ENCODE data around the gene TBC1D4.

TBC1D4 gene

GRCh38 chr13:75486146-75487062 lies 4.4 kb upstream of the TBC1D4 start:
- DNase-seq (ENCODE audit: low read depth, low spot score), result peak; percentile 20

DNA sequence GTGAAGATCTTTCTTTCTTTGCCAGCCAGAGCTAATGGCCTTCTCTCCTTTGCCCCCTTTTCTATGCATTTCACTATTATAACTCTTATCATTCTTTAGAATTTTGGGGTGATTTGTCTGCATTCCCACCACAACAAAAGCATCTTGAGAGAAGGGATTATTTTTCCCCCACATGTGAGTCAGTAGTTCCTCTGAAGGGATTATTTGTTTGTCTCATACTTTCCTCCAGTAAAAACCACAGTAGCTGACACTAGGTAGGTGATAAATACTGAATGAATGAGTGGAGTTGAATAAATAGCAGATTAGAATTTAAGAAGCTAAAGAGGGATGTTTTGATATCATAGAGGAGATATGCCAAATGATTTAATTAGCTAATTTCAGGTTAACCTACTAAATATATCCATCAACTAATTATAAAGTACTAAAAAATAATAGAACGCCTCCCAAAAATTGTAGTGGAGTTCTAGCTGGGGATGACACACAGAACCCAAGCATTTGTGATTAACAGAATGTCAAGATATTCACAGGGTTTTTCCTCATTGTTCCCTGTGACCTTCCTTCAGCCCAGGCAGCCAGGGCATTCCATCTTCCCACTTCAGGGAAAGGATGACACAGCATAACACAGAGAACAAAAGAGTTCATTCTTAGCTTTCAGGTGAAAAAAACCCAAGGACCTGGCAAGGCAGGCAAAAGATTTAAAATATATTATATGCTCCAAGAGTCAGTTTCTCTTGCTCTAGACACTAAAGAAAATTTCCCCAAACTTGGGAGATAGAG lies 3.5 kb upstream of the TBC1D4 start:
- peak; percentile 68 for DNase-seq (ENCODE audit: low read depth, low spot score)

DNA sequence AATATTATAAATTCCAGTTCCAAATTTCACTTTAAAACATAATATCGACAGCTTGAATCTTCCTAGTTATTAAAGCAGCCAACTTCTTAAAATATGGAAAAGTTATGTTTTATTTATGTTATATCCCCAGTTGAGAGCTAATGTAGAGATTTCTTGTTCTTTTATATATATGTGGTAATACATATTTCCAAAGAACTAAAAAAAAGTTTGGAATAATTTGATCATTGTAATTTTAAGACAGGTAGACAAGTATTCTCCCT lies 781 bp upstream of the TBC1D4 start:
- DNase-seq (ENCODE audit: low read depth, low spot score), result no peak

GRCh38 chr13:75481176-75482069 lies 546 bp downstream of the TBC1D4 start:
- peak; percentile 67 for DNase-seq (ENCODE audit: low read depth, low spot score)

- peak; percentile 55 for DNase-seq (ENCODE audit: low read depth, low spot score)
These were observed 1.2 kb downstream of the TBC1D4 start for GRCh38 chr13:75480671-75481175.

DNA sequence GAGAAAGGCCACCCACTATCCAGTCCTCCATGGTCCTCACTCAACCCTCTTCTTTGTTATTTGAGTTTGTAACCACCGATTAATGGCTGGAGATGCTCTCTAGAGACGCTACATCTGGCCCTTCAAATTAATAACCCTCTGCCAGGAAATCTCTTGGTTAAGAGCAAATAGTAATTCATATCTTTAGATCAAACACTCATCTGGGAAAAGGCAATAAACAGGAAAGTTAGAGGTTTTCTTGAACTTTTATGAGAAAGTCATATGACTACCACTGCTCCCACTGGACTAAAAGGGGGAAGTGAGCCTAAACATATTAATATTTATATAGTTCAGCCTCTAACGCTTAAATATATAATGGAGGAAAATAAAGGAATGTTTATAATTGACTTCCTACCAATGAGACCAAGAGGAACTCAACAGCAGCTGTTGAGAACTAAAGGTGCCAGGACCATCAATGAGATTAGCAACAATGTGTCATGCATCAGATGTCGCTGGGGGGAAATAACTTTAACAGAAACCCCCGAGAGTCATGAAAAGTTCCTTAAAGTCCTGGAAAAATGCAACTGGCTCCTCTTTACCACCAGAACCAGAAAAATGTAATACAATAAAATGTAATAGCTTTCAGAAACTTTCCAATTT lies 2.7 kb downstream of the TBC1D4 start:
- DNase-seq (ENCODE audit: low read depth, low spot score), result no peak

DNA sequence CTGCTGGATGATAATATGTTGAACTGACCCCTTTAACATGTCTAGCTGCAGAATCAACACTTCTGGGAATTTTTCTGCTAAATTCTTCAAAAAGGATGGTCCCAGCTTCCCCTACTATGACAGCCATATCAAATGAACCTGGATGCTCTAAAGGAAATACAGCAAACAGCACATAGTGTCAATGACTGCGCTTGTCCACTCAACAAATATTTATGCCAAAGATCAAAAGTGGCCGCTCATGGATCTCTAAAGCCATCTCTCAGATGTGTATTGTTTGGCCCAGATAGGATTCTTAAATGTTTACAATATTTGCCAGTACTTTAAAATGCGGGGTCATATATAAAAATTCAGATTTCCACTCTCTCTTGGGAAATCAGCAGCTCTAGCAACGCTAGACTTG lies 3.3 kb downstream of the TBC1D4 start:
- no peak for DNase-seq (ENCODE audit: low read depth, low spot score)

DNA sequence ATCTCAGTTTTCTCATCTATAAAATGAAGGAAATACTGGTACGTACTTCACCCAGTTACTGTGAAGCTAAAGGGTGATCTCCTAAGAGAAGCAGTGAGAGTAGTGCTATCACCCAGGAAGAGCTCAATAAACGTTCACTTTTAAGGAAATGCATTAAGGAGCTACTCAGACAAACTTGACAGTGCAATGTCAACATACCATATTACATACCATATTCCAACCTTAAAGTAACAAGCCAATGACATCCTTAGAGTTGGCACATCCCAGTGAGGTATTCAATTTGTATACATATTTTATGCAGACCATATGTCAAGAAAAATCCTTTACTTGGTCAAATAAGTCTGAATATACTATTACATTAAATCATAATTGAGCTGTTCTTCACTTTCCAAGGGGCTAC lies 7.0 kb downstream of the TBC1D4 start:
- no peak for DNase-seq (ENCODE audit: low read depth, low spot score)

DNA sequence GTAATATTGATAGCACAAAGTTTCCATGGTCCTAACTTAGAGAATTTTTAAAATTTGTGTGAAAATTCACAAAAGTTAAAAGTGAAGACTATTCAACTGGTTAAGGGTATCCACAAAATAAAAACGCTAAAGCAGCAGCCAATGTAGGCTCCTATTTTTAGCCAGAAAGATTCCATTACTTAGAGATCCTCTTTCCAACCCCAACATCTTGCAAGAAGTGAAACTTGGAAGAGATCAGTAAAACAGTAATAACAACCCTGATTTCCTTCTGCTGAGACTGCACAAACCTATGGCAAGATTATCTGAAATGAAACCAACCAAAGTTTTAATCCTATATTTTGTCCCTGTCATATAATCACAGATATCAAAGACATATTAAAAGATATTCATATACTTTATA lies 8.5 kb downstream of the TBC1D4 start:
- DNase-seq (ENCODE audit: low read depth, low spot score), result no peak

DNA sequence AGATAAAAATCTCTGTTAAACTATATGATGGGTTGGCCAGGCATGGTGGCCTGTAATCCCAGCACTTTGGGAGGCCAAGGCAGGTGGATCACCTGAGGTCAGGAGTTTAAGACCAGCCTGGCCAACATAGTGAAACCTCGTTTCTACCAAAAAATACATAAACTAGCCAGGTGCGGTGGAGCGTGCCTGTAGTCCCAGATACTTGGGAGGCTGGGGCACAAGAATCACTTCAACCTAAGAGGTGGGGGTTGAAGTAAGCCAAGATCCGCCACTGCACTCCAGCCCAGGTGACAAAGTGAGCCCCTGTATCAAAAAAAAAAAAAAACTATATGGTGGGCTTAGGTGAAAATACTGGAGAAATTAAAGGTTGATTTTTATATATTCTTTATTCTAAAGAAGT lies 11.3 kb downstream of the TBC1D4 start:
- DNase-seq (ENCODE audit: low read depth, low spot score), result no peak

GRCh38 chr13:75469047-75469446 lies 12.9 kb downstream of the TBC1D4 start:
- DNase-seq (ENCODE audit: low read depth, low spot score), result no peak

GRCh38 chr13:75468602-75469001 lies 13.4 kb downstream of the TBC1D4 start:
- DNase-seq (ENCODE audit: low read depth, low spot score), result no peak

- no peak for DNase-seq (ENCODE audit: low read depth, low spot score)
These were observed 13.9 kb downstream of the TBC1D4 start for GRCh38 chr13:75468098-75468497.

GRCh38 chr13:75467040-75467728 lies 14.8 kb downstream of the TBC1D4 start:
- DNase-seq (ENCODE audit: low read depth, low spot score), result no peak

DNA sequence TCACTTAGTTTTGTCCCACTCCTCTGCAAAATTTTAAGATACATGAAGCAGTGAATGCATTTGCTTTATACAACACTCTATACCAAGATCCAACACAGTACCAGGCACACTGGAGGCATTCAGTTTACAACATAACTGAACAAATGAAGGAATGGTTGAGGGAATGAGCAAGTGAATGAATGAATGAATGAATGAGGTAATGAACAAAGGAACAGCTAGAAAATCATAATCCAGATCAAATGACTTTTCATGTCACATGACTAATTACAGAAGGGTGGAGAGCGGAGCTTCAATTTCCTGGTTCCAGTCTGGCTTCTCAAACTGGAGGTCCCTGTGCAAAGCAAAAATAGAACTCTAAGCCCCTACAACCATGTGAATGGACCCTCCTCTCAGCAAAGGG lies 16.7 kb downstream of the TBC1D4 start:
- DNase-seq (ENCODE audit: low read depth, low spot score), result no peak

DNA sequence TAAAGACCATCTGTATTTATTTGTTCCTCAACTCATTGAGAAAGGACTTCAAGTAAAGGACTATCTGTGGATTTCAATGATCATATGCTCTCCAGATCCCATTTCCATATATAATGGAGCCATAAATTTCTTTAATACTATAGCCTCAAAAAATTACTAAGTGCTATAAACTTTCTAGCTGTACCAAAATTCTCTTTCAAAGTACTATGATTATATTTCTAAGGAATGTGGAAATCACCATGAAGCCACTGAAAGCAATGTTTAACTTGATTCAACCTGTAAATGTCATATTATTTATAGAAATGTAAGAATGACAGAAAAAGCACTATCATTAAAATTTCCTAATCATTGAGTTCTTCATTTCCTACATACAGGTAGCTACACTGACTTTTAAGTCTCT lies 20.7 kb downstream of the TBC1D4 start:
- DNase-seq (ENCODE audit: low read depth, low spot score), result no peak

DNA sequence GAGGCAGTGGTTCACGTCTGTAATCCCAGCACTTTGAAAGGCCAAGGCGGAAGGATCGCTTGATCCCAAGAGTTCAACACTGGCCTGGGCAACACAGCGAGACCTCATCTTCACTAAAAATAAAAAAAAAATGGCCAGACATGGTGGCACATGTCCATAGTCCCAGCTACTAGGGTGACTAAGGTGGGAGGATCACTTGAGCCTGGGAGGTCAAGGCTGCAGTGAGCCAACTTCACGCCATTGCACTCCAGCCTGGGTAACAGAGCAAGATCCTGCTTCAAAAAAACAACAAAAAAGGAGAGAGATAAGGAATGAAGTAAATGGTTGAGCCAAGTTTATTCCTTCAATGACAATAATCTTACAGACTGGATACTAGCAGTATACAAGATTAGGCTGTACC lies 21.3 kb downstream of the TBC1D4 start:
- no peak for DNase-seq (ENCODE audit: low read depth, low spot score)

- no peak for DNase-seq (ENCODE audit: low read depth, low spot score)
These were observed 23.1 kb downstream of the TBC1D4 start for GRCh38 chr13:75458696-75459422.

DNA sequence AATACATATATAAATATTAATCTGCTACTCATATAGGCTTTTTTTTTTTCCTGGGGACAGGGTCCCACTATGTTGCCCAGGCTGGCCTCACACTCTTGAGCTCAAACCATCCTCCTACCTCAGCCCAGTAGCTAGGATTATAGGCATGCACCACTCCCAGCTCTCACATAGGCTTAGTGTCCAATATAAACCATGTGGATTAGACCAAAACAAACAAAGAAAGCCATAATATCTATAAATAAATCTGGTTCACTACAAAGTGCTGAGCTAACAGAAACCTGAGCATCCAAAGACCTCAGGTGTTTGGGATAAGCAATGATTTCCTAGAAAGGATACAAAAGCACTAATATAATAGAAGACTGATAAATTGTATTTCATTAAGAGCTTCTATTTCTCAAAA lies 26.0 kb downstream of the TBC1D4 start:
- no peak for DNase-seq (ENCODE audit: low read depth, low spot score)

DNA sequence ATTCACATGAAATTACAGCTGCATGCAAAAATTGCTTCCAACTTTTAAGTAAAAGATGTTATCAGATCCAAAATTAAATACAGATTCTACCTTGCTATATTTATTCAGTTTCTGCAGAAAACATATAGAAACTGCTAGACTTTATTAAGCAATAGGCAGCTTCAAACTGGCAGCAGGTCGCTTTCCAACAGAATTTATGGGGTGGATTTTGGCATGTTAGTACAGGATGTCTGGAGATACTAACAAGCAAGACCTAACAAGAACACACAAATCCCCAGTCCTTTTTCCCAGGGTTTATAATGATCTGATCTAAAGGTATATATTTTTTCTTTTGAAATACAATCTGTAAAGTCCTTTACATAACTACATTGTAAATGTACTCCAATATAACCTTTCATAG lies 27.5 kb downstream of the TBC1D4 start:
- DNase-seq (ENCODE audit: low read depth, low spot score), result no peak

Data from astrocyte of the hippocampus (primary cell).